ENCODE data around the gene TGFBRAP1. TPM values are rescaled to one million over a fixed set of nuclear protein-coding genes. Genes with fewer than 3 reads are reported as not detected.
A peak's percentile ranks its signal among the peaks of the same experiment; 100 is the strongest.

TGFBRAP1 gene
- total RNA-seq, 1 donor from 2014 or later: 13.8 TPM

DNA sequence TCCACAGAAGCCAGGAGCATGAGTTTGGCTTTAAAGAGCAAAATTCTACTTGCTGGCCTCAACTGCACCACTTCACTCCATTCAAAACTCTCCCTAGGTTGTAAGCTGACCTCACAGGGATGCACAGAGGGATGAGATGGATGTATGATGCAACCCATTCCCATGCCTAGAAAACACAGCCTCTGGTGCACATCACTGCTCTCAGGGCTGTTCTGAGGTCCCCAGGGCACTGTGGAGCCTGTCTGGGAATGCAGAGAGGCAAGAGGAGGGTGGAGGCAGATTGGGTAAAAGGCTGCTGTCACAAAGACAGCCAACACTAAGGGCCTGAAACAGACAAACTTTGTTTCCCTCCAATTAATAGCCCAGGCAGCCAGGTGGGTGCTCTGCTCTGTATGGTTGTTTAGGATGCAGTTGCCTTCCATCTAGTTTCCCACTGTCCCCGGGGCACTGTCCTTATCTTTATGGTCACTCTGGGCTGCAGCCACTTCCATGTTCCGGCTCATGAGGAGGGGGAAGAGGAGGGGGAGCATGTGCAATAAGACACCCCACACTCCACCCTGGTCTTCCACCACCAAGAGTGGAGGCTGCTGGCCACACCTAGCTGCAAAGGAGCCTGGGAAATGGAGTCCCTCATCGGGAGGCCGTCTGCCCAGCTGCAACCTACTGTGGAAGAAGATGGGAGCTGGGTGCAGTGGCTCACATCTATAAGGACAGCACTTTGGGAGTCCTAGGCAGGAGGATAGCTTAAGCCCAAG is 81.0 kb downstream of the TGFBRAP1 start:
- Mint-ChIP-seq H3K27ac (no peak overlapping the region), H3K27me3 (ENCODE audit: insufficient read depth, low read depth) (peaks cover 2% of the 10 kb centered on the region), H3K9me3 (peaks cover 8% of the 10 kb centered on the region), H3K36me3 (no peaks in the 10 kb centered on the region), H3K4me1 (no peaks in the 10 kb centered on the region), H3K4me3 (no peak overlapping the region)
- Histone ChIP-seq H3K4me1 (no peaks in the 10 kb centered on the region), H3F3A (ENCODE audit: low read depth) (peaks cover 5% of the 10 kb centered on the region), H3K27ac (no peak overlapping the region), H3K9ac (no peak overlapping the region), H3K36me3 (no peaks in the 10 kb centered on the region), H4K20me1 (ENCODE audit: low read depth) (no peaks in the 10 kb centered on the region), H3K27me3 (no peaks in the 10 kb centered on the region), H3K9me3 (ENCODE audit: low read depth) (no peaks in the 10 kb centered on the region), H2AFZ (replicated peaks) (no peak overlapping the region), H3K79me2 (ENCODE audit: low read depth) (no peaks in the 10 kb centered on the region), H3K4me2 (no peak overlapping the region), H3K4me3 (no peak overlapping the region)
- no peak for DNase-seq (ENCODE audit: low spot score)
- TF ChIP-seq EZH2 (IDR thresholded peaks at IDR 0.05): no peak
- TF ChIP-seq, protein P1, sequence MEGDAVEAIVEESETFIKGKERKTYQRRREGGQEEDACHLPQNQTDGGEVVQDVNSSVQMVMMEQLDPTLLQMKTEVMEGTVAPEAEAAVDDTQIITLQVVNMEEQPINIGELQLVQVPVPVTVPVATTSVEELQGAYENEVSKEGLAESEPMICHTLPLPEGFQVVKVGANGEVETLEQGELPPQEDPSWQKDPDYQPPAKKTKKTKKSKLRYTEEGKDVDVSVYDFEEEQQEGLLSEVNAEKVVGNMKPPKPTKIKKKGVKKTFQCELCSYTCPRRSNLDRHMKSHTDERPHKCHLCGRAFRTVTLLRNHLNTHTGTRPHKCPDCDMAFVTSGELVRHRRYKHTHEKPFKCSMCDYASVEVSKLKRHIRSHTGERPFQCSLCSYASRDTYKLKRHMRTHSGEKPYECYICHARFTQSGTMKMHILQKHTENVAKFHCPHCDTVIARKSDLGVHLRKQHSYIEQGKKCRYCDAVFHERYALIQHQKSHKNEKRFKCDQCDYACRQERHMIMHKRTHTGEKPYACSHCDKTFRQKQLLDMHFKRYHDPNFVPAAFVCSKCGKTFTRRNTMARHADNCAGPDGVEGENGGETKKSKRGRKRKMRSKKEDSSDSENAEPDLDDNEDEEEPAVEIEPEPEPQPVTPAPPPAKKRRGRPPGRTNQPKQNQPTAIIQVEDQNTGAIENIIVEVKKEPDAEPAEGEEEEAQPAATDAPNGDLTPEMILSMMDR (IDR thresholded peaks at IDR 0.05): no peak
- no peak for TF ChIP-seq EZH2phosphoT487 (IDR thresholded peaks at IDR 0.05)

DNA sequence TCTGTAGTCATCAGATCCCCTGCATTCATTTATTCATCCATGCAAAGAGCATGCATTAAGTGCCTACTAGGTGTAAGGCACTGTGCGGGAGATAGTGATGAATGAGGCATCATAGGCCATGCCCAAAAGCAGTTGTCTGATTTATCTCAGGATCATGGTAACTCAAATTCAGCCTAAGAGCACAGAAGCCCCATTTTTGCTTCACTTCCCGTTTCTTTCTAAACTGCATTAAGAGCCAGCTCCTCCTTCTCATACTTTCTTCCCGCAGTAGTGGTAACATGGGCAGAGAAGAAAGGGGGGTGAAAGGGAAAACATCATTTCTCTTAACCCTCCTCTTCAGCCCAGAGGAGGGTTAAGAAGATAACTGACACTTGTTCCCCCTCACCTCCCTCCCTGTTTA is 85.1 kb downstream of the TGFBRAP1 start:
- H3K9me3 ChIP-seq (ENCODE audit: low read depth): no peaks in the 10 kb centered on the region
- no peaks in the 10 kb centered on the region for H3K4me1 ChIP-seq
- no peak overlapping the region for H3K9ac ChIP-seq
- H3K36me3 Mint-ChIP-seq: peaks cover 2% of the 10 kb centered on the region
- H3K79me2 ChIP-seq (ENCODE audit: low read depth): no peaks in the 10 kb centered on the region
- no peaks in the 10 kb centered on the region for H4K20me1 ChIP-seq (ENCODE audit: low read depth)
- no peak overlapping the region for H2AFZ ChIP-seq (replicated peaks)
- no peak overlapping the region for H3K4me3 ChIP-seq
- H3K4me2 ChIP-seq: no peak overlapping the region
- no peaks in the 10 kb centered on the region for H3K27me3 ChIP-seq
- peaks cover 2% of the 10 kb centered on the region for H3K27me3 Mint-ChIP-seq (ENCODE audit: insufficient read depth, low read depth)
- no peak for TF ChIP-seq EZH2phosphoT487 (IDR thresholded peaks at IDR 0.05)
- no peak for TF ChIP-seq EZH2 (IDR thresholded peaks at IDR 0.05)
- no peak for DNase-seq (ENCODE audit: low spot score)
- no peaks in the 10 kb centered on the region for H3K36me3 ChIP-seq
- H3K27ac ChIP-seq: no peak overlapping the region
- H3F3A ChIP-seq (ENCODE audit: low read depth): no peaks in the 10 kb centered on the region
- peaks cover under 1% of the 10 kb centered on the region for H3K4me1 Mint-ChIP-seq
- no peak overlapping the region for H3K4me3 Mint-ChIP-seq
- no peak overlapping the region for H3K27ac Mint-ChIP-seq
- H3K9me3 Mint-ChIP-seq: peaks cover 3% of the 10 kb centered on the region

DNA sequence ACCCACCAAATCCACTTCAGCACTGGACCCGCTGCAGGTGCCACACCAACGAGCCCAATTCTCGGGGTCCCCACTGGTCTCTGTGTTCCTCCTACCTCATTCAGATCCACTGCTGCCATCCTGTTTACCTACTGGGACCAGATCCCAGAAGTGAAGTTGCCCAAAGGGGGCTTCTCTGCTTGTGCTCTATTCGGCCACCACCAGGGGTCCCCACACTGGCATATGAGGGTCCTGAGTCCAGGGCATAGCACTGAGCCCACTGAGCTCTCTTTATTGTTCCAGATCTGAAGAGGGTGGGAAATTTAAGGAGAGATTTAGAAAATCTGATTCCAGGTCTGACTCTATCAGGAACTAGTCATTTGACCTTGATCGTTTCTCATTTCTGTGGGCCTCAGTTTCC is 85.6 kb downstream of the TGFBRAP1 start:
- Histone ChIP-seq H3F3A (ENCODE audit: low read depth) (no peaks in the 10 kb centered on the region), H3K27me3 (no peaks in the 10 kb centered on the region), H2AFZ (replicated peaks) (no peak overlapping the region), H3K9ac (no peak overlapping the region), H3K36me3 (no peaks in the 10 kb centered on the region), H3K4me1 (no peaks in the 10 kb centered on the region), H3K4me2 (no peak overlapping the region), H4K20me1 (ENCODE audit: low read depth) (no peaks in the 10 kb centered on the region), H3K4me3 (no peak overlapping the region), H3K27ac (no peak overlapping the region), H3K9me3 (ENCODE audit: low read depth) (no peaks in the 10 kb centered on the region), H3K79me2 (ENCODE audit: low read depth) (no peaks in the 10 kb centered on the region)
- Mint-ChIP-seq H3K27me3 (ENCODE audit: insufficient read depth, low read depth) (peaks cover 2% of the 10 kb centered on the region), H3K4me3 (no peak overlapping the region), H3K27ac (no peak overlapping the region), H3K4me1 (peaks cover 6% of the 10 kb centered on the region), H3K9me3 (no peaks in the 10 kb centered on the region), H3K36me3 (peaks cover 2% of the 10 kb centered on the region)
- no peak for TF ChIP-seq EZH2phosphoT487 (IDR thresholded peaks at IDR 0.05)
- TF ChIP-seq, protein P1 (IDR thresholded peaks at IDR 0.05): peak; percentile 72
- DNase-seq (ENCODE audit: low spot score): peak; percentile 68

DNA sequence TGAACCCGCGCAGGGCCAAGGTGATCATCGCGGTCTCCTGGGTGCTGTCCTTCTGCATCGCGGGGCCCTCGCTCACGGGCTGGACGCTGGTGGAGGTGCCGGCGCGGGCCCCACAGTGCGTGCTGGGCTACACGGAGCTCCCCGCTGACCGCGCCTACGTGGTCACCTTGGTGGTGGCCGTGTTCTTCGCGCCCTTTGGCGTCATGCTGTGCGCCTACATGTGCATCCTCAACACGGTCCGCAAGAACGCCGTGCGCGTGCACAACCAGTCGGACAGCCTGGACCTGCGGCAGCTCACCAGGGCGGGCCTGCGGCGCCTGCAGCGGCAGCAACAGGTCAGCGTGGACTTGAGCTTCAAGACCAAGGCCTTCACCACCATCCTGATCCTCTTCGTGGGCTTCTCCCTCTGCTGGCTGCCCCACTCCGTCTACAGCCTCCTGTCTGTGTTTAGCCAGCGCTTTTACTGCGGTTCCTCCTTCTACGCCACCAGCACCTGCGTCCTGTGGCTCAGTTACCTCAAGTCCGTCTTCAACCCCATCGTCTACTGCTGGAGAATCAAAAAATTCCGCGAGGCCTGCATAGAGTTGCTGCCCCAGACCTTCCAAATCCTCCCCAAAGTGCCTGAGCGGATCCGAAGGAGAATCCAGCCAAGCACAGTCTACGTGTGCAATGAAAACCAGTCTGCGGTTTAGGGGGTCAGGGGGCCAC is 87.1 kb downstream of the TGFBRAP1 start:
- no peaks in the 10 kb centered on the region for H3F3A ChIP-seq (ENCODE audit: low read depth)
- no peak overlapping the region for H2AFZ ChIP-seq (replicated peaks)
- H3K4me3 Mint-ChIP-seq: peak overlapping the region; percentile 30

More for the DNA sequence above, 87.1 kb downstream of the TGFBRAP1 start:
- peaks cover 2% of the 10 kb centered on the region for H3K27me3 Mint-ChIP-seq (ENCODE audit: insufficient read depth, low read depth)
- DNase-seq (ENCODE audit: low spot score): no peak
- Histone ChIP-seq H3K9me3 (ENCODE audit: low read depth) (no peaks in the 10 kb centered on the region), H4K20me1 (ENCODE audit: low read depth) (no peaks in the 10 kb centered on the region), H3K4me3 (no peak overlapping the region), H3K4me2 (no peak overlapping the region), H3K27me3 (peaks cover 6% of the 10 kb centered on the region), H3K27ac (no peak overlapping the region), H3K79me2 (ENCODE audit: low read depth) (no peaks in the 10 kb centered on the region), H3K4me1 (no peaks in the 10 kb centered on the region), H3K36me3 (no peaks in the 10 kb centered on the region), H3K9ac (no peak overlapping the region)
- H3K36me3 Mint-ChIP-seq: peaks cover 2% of the 10 kb centered on the region
- H3K9me3 Mint-ChIP-seq: no peaks in the 10 kb centered on the region
- no peak overlapping the region for H3K27ac Mint-ChIP-seq
- H3K4me1 Mint-ChIP-seq: peaks cover 6% of the 10 kb centered on the region
- TF ChIP-seq EZH2 (IDR thresholded peaks at IDR 0.05): no peak
- TF ChIP-seq, protein P1 (IDR thresholded peaks at IDR 0.05): no peak
- TF ChIP-seq EZH2phosphoT487 (IDR thresholded peaks at IDR 0.05): no peak
